ENCODE data around the gene GMCL1. TPM values are rescaled to one million over a fixed set of nuclear protein-coding genes. Genes with fewer than 3 reads are reported as not detected.

GMCL1 gene
- total and polyA plus RNA-seq, 9 of the 15 experiments (the other 6 are each of a cell fraction or from before 2014, with no cell fraction given), result 7.0 to 27.3 (median 15.4) TPM

- ATAC-seq, result no peak
- Histone ChIP-seq H3K27ac (ENCODE audit: extremely low read depth, low read depth, low read length) (no peak overlapping the region), H3K79me2 (ENCODE audit: control insufficient read depth, insufficient read depth, low read length) (peaks cover 77% of the 10 kb centered on the region), H3K4me3 (no peak overlapping the region), H4K20me1 (replicated peaks; ENCODE audit: control insufficient read depth, insufficient read depth, low read length) (no peaks in the 10 kb centered on the region), H3K9ac (ENCODE audit: insufficient read depth in 1 of 2, low read depth in 2 of 2, low read length in 2 of 2) (no peak overlapping the region; a peak in 1 of 4 replicates), H3K9me1 (ENCODE audit: control insufficient read depth, insufficient read depth, low read length) (no peaks in the 10 kb centered on the region), H3K9me3 (replicated peaks; ENCODE audit: control insufficient read depth, insufficient read depth, low read depth, low read length) (no peaks in the 10 kb centered on the region), H3K4me2 (ENCODE audit: insufficient read depth, low read length) (no peak overlapping the region), H3K27me3 (ENCODE audit: control insufficient read depth in 2 of 2, insufficient read depth in 2 of 2, low read length in 2 of 2) (no peaks in the 10 kb centered on the region), H3K36me3 (ENCODE audit: control insufficient read depth, insufficient read depth, low read length) (peaks cover 29% of the 10 kb centered on the region), H3K4me1 (replicated peaks in 1 of 2; ENCODE audit: control insufficient read depth in 2 of 2, insufficient read depth in 2 of 2, low read length in 2 of 2) (peaks cover 5 to 19% of the 10 kb centered on the region in 2 experiments; a peak in 4 of 5 replicates), H2AFZ (ENCODE audit: low read depth, low read length) (no peak overlapping the region)
- intact Hi-C loops (cut with micrococcal nuclease), result no loop called here
- peak; percentile 79 for TF ChIP-seq PKNOX1 (IDR thresholded peaks at IDR 0.05)
- peak; percentile 86 for TF ChIP-seq MEIS2 (IDR thresholded peaks at IDR 0.05; ENCODE audit: partially characterized antibody)
- TF ChIP-seq SP1 (CRISPR knock-in tag; IDR thresholded peaks at IDR 0.05), result no peak
- TF ChIP-seq, protein P1, sequence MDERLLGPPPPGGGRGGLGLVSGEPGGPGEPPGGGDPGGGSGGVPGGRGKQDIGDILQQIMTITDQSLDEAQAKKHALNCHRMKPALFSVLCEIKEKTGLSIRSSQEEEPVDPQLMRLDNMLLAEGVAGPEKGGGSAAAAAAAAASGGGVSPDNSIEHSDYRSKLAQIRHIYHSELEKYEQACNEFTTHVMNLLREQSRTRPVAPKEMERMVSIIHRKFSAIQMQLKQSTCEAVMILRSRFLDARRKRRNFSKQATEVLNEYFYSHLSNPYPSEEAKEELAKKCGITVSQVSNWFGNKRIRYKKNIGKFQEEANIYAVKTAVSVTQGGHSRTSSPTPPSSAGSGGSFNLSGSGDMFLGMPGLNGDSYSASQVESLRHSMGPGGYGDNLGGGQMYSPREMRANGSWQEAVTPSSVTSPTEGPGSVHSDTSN (CRISPR knock-in tag; IDR thresholded peaks at IDR 0.05; ENCODE audit: low read depth), result no peak
- TF ChIP-seq, protein P1 (tag; conservative IDR thresholded peaks at IDR 0.05; ENCODE audit: low read depth), result peak; percentile 69
- FAIRE-seq, result no peak
- no peak for DNase-seq (ENCODE audit: extremely low read depth in 1 of 4, low spot score in 3 of 4)
- no TSS peak for BruUV-seq (replicated peaks)
- CTCF ChIA-PET (ENCODE audit: low intra/inter-chr PET ratio), result no interaction called here
- 52% methylated on average over 3 of the region's 3 CpGs for whole genome bisulfite sequencing (ENCODE audit: insufficient coverage, low coverage, missing lambda C conversion rate)
- in situ Hi-C loops (cut with MboI), result no loop called here
- POLR2A ChIA-PET, result interaction anchor here (1.0 to 1.4 kb wide), 2 partner anchors 12 to 21 kb away, joined by 3 read pairs; no protein-coding TSS in a partner anchor
Observed at GRCh38 chr2:69833752-69834151, 4.3 kb downstream of the GMCL1 start.
